HG03108 (cell line): Measurements from ENCODE around the gene RER1.

Experiments used
- ATAC-seq: cut with Tn5 transposase; IDR thresholded peaks from one replicate; pipeline ENCODE4 v1.9.1; 2021; ENCODE audit warnings: moderate library complexity; ENCODE audit not compliant: unreplicated experiment

RER1 gene

DNA sequence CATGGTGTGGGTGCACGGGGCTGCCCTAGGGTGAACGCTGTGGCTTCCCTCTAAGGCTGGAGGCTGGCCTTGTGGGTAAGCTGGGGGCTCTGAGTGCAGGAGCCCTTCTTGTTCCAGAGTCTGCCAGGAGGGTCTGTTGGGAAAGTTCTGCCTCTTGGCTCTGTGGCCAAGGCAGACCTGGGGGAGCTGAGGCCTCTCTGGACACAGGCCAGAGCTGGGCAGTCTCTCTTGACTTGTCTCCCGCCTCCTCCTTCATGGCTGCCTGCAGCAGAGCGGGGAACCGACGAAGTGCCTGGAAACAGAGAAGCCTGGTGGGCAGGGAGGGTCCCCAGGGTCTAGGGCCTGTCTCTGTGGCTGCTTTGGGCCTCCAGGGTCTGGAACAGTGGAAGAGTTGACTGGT, 51.0 kb downstream of the RER1 start:
- ATAC-seq: no peak

- ATAC-seq: no peak
These were observed 51.9 kb downstream of the RER1 start for GRCh38 chr1:2443277-2444137.

DNA sequence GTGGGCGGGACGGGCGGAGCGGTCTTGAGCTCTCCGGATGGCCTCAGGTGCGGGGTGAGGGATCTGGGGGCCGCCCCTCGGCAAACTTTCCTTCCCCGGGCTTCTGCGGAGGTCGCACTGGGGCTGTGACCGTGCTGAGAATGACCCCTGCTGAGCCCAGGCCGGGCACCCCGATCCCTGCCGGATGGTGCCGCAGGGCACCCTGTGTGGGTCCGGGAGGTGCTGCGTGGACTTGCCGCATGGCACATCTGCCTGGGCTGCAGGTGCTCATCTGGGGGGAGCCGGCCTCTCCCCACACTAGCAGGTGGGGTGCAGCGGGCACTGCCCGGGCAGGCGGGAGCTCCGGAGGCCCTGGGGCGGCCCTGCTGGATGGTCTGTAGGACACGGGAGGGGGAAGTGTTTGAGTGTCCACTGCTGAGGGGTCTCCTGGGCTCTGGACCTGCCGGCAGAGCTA, 52.5 kb downstream of the RER1 start:
- ATAC-seq: no peak

GRCh38 chr1:2445162-2445822, 53.7 kb downstream of the RER1 start:
- ATAC-seq: no peak

GRCh38 chr1:2445823-2446215, 54.2 kb downstream of the RER1 start:
- ATAC-seq: no peak

DNA sequence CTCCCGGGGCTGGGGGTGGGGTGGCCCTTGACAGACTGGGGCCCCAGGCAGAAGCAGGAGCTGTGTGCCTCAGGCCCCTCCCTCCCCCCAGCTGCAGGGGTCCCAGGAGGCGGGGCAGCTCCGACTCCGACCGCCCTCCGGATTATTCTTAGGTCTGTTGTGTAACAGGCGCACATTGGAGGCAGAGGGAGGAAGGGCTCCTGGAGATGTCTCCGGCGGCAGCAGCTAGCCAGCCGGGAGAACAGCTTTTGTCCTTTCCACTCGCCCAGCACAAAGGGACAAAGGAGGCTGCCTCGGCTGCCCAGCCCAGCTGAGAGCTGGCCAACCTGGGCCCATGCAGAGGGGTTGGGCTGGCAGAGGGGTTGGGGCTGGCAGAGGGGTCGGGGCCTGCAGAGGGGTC, 54.8 kb downstream of the RER1 start:
- no peak for ATAC-seq

GRCh38 chr1:2446861-2447260, 55.2 kb downstream of the RER1 start:
- no peak for ATAC-seq

GRCh38 chr1:2447276-2448097, 55.8 kb downstream of the RER1 start:
- ATAC-seq: no peak

DNA sequence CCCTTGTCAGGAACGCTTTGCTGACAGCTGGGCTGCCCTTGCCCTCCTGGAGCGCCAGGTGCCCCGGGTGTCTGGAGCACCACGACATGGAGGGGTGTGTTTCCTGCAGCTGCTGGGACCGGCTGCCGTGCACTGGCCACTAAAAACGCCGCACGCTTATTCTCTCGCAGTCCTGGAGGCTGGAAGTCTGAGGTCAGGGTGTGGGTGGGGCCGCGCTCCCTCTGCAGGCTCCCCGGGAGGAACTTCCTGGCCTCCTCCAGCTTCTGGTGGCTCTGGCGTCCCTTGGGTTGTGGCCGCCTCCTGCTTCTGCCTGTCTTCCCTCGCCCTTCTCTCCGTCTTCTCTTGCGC, 56.4 kb downstream of the RER1 start:
- ATAC-seq: no peak

DNA sequence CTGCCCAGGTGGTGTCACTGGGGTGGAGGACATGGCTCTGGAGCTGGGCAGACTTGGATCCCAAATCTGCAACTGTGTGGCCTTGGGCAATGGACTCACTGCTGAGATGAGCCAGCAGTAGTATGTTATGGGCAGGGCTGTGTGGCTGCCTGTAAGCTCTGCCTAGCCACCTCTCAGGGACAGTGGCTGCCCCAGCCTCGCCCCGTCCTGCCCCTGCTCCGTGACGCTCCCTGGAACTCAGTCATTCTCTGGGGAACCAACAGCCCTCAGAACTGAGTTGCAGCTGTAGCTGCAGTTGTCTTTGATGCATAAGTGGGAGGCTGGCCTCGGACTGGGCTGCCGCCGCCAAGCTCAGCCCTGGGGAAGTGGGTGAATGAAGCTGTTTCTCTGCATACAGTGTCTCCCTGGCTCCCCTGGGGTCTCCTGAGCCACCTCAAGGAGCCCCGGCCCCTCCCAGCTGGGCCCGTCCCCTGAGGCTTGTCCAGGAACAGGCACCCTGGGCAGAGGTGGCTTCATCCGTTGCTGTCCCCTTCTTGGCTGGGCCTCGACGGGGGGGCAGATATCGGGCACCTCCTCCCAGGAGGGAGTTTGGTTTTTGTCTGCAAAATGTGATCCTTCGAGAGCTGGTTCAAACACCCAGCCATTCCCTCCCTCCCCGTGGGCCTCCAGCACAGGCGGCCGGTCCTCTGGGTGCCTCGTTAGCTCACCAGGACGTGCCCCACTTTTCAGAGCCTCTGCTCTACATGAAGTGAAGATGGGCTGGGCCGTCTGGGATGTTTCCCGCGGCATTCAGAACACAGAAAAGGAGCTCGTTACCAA, 58.2 kb downstream of the RER1 start:
- no peak for ATAC-seq

DNA sequence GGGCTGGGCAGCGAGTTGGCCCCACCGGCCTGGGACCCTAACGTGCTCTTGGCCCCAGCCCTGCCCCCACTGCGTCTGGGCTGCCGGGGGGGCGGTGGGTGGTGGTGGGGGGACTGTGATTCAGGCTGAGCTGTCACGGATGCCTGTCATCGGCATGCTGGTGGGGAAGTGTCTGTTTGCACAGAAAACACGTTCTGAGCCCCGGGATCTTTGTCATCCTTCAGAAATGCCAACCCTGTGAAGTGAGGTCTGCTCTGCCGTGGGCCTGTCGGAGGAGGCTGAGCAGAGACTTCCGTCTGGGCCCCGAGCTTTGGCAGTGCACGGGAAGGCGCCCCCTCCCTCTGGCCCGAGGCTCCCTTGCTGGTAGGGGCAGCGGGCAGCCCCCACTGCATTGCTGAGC, 60.1 kb downstream of the RER1 start:
- ATAC-seq: no peak

- ATAC-seq: no peak
These were observed 60.7 kb downstream of the RER1 start for GRCh38 chr1:2452201-2452931.

DNA sequence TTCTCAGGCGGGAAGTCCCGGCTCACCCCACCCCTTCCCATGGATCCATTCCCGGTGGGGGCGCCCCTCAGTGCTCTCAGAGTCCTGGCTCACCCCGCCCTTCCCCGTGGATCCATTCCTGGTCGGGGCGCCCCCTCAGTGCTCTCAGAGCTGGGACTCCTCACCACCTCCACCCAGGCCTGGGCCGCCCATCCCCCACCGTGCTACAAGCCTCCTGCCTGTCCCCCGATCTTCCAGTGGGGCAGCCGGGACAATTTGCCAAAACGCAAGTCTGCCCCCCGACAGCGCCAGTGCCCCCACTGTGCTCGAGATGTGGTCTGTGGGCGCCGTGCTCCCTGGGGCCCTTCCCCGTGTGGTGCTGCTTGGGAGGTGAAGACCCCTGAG, 61.3 kb downstream of the RER1 start:
- ATAC-seq: no peak

DNA sequence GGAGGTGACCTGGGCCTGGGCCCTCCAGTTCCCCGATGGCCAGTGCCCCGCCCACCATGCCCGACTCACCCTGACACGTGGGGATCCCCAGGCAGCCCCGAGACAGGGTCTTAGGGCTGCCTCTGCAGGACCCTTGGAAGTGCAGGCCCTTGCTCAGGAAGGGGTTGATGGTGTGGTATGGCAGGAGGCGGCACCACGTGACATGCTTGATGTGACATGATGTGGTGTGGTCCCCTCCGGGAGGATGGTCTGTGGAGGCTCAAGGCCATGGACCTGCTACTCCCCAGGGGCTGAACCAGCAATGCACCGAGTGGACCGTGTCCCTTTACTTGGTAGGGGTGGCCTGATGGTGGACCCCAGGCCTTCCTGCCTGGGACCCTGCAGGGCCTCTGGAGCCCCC, 62.6 kb downstream of the RER1 start:
- no peak for ATAC-seq
